BE2C (cell line): ENCODE measurements around the gene ANKRD13D.

Experiments used
- DNase-seq: peaks from one replicate; pipeline ENCODE4 v3.0.0-alpha.2; 2020
- H3K27me3 ChIP-seq: fragments of 250-450 bp; sonication (Bioruptor Pico); 2 replicates; pipeline ENCODE4 v1.5.1; 2020; ENCODE audit warnings: mild to moderate bottlenecking
- H3K36me3 ChIP-seq: fragments of 250-450 bp; sonication (Bioruptor Pico); 2 replicates; pipeline ENCODE4 v1.5.1; 2020; ENCODE audit warnings: mild to moderate bottlenecking
- H3K4me1 ChIP-seq: fragments of 250-450 bp; sonication (Bioruptor Pico); 2 replicates; pipeline ENCODE4 v1.5.1; 2020
- H3K4me3 ChIP-seq: 2 replicates; pipeline ENCODE4 v1.5.1; 2011; ENCODE audit warnings: low read depth, low read length
- H3K9me3 ChIP-seq: fragments of 250-450 bp; sonication (Bioruptor Pico); 2 replicates; pipeline ENCODE4 v1.5.1; 2020
- TF ChIP-seq, protein P1 (sequence below): IDR thresholded peaks from 2 replicates; pipeline ENCODE4 v1.5.1; 2012; ENCODE audit warnings: mild to moderate bottlenecking, low read depth, low read length

Gene ANKRD13D

GRCh38 chr11:67285541-67286498 is 3.3 kb upstream of the ANKRD13D start:
- TF ChIP-seq, protein P1, sequence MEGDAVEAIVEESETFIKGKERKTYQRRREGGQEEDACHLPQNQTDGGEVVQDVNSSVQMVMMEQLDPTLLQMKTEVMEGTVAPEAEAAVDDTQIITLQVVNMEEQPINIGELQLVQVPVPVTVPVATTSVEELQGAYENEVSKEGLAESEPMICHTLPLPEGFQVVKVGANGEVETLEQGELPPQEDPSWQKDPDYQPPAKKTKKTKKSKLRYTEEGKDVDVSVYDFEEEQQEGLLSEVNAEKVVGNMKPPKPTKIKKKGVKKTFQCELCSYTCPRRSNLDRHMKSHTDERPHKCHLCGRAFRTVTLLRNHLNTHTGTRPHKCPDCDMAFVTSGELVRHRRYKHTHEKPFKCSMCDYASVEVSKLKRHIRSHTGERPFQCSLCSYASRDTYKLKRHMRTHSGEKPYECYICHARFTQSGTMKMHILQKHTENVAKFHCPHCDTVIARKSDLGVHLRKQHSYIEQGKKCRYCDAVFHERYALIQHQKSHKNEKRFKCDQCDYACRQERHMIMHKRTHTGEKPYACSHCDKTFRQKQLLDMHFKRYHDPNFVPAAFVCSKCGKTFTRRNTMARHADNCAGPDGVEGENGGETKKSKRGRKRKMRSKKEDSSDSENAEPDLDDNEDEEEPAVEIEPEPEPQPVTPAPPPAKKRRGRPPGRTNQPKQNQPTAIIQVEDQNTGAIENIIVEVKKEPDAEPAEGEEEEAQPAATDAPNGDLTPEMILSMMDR, result no peak
- H3K36me3 ChIP-seq, result peaks cover 60% of the 10 kb centered on the region
- no peak overlapping the region for H3K4me3 ChIP-seq
- H3K9me3 ChIP-seq, result no peaks in the 10 kb centered on the region
- peaks cover 10% of the 10 kb centered on the region for H3K4me1 ChIP-seq
- DNase-seq, result no peak
- H3K27me3 ChIP-seq, result no peaks in the 10 kb centered on the region

DNA sequence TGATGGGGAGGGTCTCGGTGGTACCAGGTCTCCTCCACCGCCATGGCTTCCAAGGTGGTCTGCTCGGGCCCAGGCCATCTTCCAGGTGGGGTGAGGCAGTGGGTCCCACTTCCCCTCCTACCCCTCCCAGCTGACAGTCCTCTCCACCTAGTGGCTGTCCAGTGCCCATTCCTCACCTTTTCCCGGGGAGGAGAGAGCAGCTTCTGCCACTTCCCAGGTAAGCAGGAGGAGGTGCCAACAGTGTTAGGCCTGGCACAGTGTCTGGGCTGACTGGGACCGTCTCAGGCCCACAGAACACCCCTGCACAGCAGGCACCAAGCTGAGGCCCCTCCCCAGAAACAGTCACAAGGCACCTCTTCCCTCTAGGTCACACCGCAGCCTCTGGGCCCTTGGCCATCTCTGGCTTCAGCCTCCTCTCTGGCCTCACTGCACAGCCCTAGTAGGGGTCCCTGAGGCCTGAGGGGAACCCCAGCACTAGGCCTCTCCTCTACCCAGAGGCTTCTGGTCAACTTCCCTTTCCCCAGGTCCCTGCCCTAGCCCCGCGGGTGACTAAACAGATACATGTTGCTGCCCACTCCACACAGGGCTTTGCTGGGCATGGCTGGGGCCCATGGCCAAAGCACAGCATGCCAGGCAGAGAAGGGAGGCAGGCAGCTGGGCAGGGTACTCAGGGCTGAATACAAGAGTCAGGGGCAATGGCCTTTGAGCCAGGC is 2.3 kb upstream of the ANKRD13D start:
- Histone ChIP-seq H3K9me3 (no peaks in the 10 kb centered on the region), H3K36me3 (peaks cover 56% of the 10 kb centered on the region), H3K27me3 (no peaks in the 10 kb centered on the region), H3K4me1 (peaks cover 10% of the 10 kb centered on the region), H3K4me3 (no peak overlapping the region)
- TF ChIP-seq, protein P1, result no peak
- DNase-seq, result no peak

- DNase-seq, result no peak
- TF ChIP-seq, protein P1, result no peak
These were observed 1.5 kb upstream of the ANKRD13D start for GRCh38 chr11:67287355-67288197.

GRCh38 chr11:67288198-67288451 is 978 bp upstream of the ANKRD13D start:
- H3K4me3 ChIP-seq, result peak overlapping the region; percentile 77
- H3K4me1 ChIP-seq, result peaks cover 10% of the 10 kb centered on the region
- H3K36me3 ChIP-seq, result peaks cover 51% of the 10 kb centered on the region
- TF ChIP-seq, protein P1, result no peak
- no peak for DNase-seq
- no peaks in the 10 kb centered on the region for H3K9me3 ChIP-seq
- H3K27me3 ChIP-seq, result no peaks in the 10 kb centered on the region

More at GRCh38 chr11:67287355-67288197, 1.5 kb upstream of the ANKRD13D start:
- Histone ChIP-seq H3K4me3 (peak overlapping the region; percentile 77), H3K36me3 (peaks cover 53% of the 10 kb centered on the region), H3K4me1 (peaks cover 10% of the 10 kb centered on the region), H3K9me3 (no peaks in the 10 kb centered on the region), H3K27me3 (no peaks in the 10 kb centered on the region)

- H3K36me3 ChIP-seq, result peaks cover 47% of the 10 kb centered on the region
- peaks cover 10% of the 10 kb centered on the region for H3K4me1 ChIP-seq
- no peaks in the 10 kb centered on the region for H3K9me3 ChIP-seq
- peak; percentile 96 for DNase-seq
- TF ChIP-seq, protein P1, result no peak; the same call in 1 of the 2 replicates
- peak overlapping the region; percentile 77 for H3K4me3 ChIP-seq
- H3K27me3 ChIP-seq, result no peaks in the 10 kb centered on the region
These were observed 464 bp upstream of the ANKRD13D start for GRCh38 chr11:67288452-67289225.
